Activated naive CD4-positive, alpha-beta T cell treated with Interleukin-2 at 50 U/mL for 16 hours (primary cell): ENCODE measurements around the gene RCAN2.

Source experiments
- DNase-seq: peaks from one replicate; pipeline ENCODE4 v3.0.0-alpha.2; 2020

RCAN2 gene

GRCh38 chr6:46491201-46491627 lies at the start of gene RCAN2:
TSS of gene RCAN2 (minus strand) at chr6:46491449.
- peak; percentile 16 for DNase-seq

- no peak for DNase-seq
These were observed 48.6 kb upstream of the RCAN2 start for GRCh38 chr6:46539866-46540265.

GRCh38 chr6:46538800-46539480 lies 47.7 kb upstream of the RCAN2 start:
- DNase-seq, result no peak

- no peak for DNase-seq
These were observed 39.6 kb upstream of the RCAN2 start for GRCh38 chr6:46530896-46531295.

GRCh38 chr6:46528961-46529750 lies 37.9 kb upstream of the RCAN2 start:
- no peak for DNase-seq

- no peak for DNase-seq
These were observed 35.4 kb upstream of the RCAN2 start for GRCh38 chr6:46526607-46527006.

- DNase-seq, result no peak
These were observed 34.3 kb upstream of the RCAN2 start for GRCh38 chr6:46525583-46525982.

GRCh38 chr6:46521464-46521971 lies 30.3 kb upstream of the RCAN2 start:
- DNase-seq, result no peak

GRCh38 chr6:46517202-46517601 lies 26.0 kb upstream of the RCAN2 start:
- DNase-seq, result no peak

- no peak for DNase-seq
These were observed 22.3 kb upstream of the RCAN2 start for GRCh38 chr6:46513533-46513932.

- DNase-seq, result no peak
These were observed 20.1 kb upstream of the RCAN2 start for GRCh38 chr6:46511320-46511719.

GRCh38 chr6:46510651-46511050 lies 19.4 kb upstream of the RCAN2 start:
- DNase-seq, result no peak

- no peak for DNase-seq
These were observed 18.8 kb upstream of the RCAN2 start for GRCh38 chr6:46509981-46510510.

GRCh38 chr6:46509063-46509462 lies 17.8 kb upstream of the RCAN2 start:
- DNase-seq, result no peak

GRCh38 chr6:46507426-46507825 lies 16.2 kb upstream of the RCAN2 start:
- no peak for DNase-seq

GRCh38 chr6:46505693-46506512 lies 14.7 kb upstream of the RCAN2 start:
- DNase-seq, result no peak

GRCh38 chr6:46504242-46504641 lies 13.0 kb upstream of the RCAN2 start:
- DNase-seq, result no peak

GRCh38 chr6:46502486-46503119 lies 11.4 kb upstream of the RCAN2 start:
- DNase-seq, result no peak

GRCh38 chr6:46501136-46502089 lies 10.2 kb upstream of the RCAN2 start:
- DNase-seq, result no peak

GRCh38 chr6:46500382-46500781 lies 9.1 kb upstream of the RCAN2 start:
- no peak for DNase-seq
